GM12873 (cell line): ENCODE measurements around the gene KLHL8.

ENCODE experiments used
- CTCF ChIP-seq: IDR thresholded peaks from 2 replicates; pipeline ENCODE4 v1.5.1; 2012; ENCODE audit warnings: low read depth, mild to moderate bottlenecking, moderate library complexity, low read length, control low read depth; ENCODE audit not compliant: insufficient read depth; ENCODE audit errors: missing control alignments

KLHL8 gene

GRCh38 chr4:87120411-87121162 is 99.8 kb downstream of the KLHL8 start:
- TF ChIP-seq CTCF: no peak

GRCh38 chr4:87120010-87120409 is 100.4 kb downstream of the KLHL8 start:
- no peak for TF ChIP-seq CTCF

GRCh38 chr4:87118826-87119225 is 101.6 kb downstream of the KLHL8 start:
- TF ChIP-seq CTCF: no peak

GRCh38 chr4:87118421-87118820 is 102.0 kb downstream of the KLHL8 start:
- no peak for TF ChIP-seq CTCF

GRCh38 chr4:87117732-87118075 is 102.7 kb downstream of the KLHL8 start:
- no peak for TF ChIP-seq CTCF

GRCh38 chr4:87117051-87117731 is 103.2 kb downstream of the KLHL8 start:
- no peak for TF ChIP-seq CTCF

- TF ChIP-seq CTCF: no peak
Observed at GRCh38 chr4:87116231-87116630, 104.2 kb downstream of the KLHL8 start.
